Stimulated activated CD8-positive, alpha-beta memory T cell treated with anti-CD3 and anti-CD28 coated beads, Interleukin-15, amount 100 ng/mL, for 4 hours (primary cell): ENCODE results near the gene NUP210L.

ENCODE experiments used
- DNase-seq, 2 donors: peaks; one replicate each; pipeline ENCODE4 v3.0.0-alpha.2; 2020; ENCODE audit warnings: low read depth in 2 of 2

Gene NUP210L

DNA sequence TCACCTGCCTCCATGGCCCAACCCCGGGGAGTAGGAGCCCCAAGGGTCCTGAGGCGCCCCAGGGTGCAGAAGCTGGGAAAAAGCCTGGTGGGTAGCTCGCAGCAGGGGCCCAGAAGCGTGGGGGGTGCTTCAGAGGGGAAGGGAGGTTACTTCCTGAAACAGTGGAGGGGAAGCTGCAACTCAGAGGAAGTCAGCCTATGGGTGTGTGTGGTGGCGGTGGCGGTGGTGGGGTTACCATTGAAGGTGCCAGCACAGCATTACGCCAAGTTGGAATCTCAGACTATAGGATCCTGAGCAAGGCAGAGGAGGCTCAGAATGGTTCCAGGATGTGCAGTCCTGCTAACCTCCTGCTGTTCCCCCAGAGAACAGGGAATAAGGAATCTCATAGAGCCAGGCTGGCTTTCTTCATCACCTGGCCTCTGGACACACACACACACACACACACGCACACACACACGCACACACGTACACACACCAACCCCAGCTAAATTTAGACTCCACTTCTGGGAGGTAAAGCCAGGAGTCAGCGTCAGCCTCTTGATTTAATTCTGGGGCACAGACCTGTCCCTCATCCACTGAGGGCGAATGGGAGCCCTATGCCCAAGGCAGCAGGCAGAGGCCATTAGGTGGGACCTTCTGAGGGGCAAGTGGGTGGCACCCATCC lies 209.6 kb downstream of the NUP210L start:
- peak; percentile 55 to 69 for DNase-seq

DNA sequence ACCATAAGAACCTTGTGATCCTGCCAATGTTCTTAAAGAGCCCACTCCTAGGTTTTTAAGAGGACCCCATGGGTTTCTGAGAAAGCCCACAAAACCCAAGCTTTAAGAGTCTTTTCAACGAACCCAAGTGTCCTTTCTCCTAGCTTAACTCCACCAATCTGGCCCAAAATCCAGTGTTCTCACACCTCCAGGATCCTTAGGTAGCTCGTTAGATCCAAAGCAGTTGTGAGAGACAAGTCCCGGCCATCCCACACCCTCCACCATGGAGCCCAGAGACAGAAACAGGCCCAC lies 210.1 kb downstream of the NUP210L start:
- DNase-seq, result no peak

DNA sequence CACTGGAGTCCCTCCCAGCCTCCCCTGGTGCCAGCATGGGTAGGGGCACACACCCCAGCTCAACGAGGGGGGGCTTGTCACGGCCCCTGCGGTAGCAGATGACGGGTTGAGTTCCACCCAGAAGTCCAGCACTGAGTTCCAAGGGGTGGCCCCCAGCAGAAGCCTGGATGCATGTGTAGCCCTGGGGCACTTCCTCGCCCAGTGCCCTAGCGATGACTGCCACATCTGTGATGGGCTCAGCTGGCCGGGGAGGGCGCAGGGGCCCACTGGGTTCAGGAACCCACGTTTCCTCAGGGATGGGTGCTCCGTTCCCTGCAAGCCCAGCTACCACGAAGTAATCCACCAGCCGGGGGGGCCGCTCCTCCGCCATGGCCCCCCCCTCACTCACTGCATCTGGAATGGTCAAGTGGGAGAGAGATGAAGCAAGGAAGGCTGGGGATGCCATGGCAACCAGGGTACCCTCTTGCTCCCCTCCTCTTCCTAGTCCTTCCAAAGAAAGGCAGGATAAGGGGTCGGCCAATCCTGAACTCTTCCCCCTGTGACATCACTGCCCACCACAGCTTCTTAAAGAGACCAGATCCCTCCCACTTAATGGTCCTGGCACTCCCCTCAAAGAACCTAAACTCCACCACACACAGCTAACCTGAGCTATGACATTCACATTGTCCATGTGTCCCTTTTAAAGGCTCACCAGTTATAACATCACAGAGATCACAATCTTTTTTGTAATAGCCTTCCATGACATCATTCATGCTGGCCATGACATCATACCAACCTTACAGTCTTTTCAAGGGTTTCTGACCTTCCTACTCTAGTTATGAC lies 210.7 kb downstream of the NUP210L start:
- no peak for DNase-seq

DNA sequence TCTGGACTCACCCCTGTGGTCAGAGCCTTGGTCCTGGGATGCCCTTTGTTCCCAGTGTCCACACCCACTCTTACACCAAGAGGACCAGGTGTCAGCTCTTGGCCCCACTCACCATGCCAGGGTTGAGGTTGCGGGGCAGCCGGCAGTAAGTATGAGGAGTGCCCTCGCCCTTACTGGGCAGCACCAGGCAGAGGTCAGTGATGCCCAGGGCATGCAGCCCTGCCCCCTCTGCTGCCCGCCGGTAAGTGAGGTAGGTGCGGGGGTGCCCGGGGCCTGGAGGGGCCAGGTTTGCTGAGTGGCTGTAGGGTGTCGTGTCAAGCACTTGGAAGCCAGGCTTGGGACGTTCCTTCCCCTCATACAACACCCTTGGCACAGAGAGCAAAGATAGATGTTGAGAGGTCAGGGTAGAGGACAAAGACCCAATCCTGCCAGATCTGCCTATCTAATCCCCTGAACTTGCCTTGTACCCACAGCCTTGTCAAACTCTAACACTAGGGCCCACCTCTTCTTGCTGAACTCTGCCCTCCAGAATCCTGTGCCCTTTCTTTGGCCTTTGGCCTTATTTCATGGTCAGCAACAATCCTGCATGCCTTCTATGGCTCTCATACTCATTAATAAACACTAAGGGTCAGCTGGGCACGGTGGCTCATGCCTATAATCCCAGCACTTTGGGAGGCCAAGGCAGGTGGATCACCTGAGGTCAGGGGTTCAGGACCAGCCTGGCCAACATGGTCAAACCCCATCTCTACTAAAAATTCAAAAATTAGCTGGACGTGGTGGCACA lies 211.9 kb downstream of the NUP210L start:
- DNase-seq, result no peak
